Measurements from ENCODE around the gene LYSET.
A peak's percentile ranks its signal among the peaks of the same experiment; 100 is the strongest.
"Not testable (repeated sequence)": the region's sequence is repeated elsewhere in the genome, so short reads cannot be mapped to it uniquely, and the experiment has no call there.

LYSET gene

GRCh38 chr14:93168610-93169009 is 16.5 kb upstream of the LYSET start:
- DNase-seq (ENCODE audit: low read depth, low spot score) = not testable (repeated sequence)

- DNase-seq (ENCODE audit: low read depth, low spot score) = not testable (repeated sequence)
Observed at GRCh38 chr14:93169619-93170018, 15.5 kb upstream of the LYSET start.

- DNase-seq (ENCODE audit: low read depth, low spot score) = not testable (repeated sequence)
Observed at GRCh38 chr14:93170141-93170540, 15.0 kb upstream of the LYSET start.

DNA sequence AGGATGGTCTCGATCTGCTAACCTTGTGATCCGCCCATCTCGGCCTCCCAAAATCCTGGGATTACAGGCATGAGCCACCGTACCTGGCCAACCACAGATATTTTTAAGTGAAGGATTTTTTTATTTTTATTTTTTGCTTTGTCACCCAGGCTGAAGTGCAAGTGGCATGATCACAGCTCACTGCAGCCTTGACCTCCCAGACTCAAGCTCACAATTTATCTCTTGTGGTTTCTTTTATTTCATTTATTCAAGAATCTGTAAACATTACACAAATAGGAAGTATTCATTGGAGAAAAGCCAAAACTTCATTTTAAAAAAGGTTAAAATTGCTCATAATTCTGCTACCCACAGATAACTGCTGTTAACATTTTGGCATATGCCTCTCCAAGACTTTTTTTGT is 13.7 kb upstream of the LYSET start:
- no peak for DNase-seq (ENCODE audit: low read depth, low spot score)

GRCh38 chr14:93173943-93174395 is 11.1 kb upstream of the LYSET start:
- no peak for DNase-seq (ENCODE audit: low read depth, low spot score)

- DNase-seq (ENCODE audit: low read depth, low spot score) = not testable (repeated sequence)
Observed at GRCh38 chr14:93174731-93175130, 10.4 kb upstream of the LYSET start.

- no peak for DNase-seq (ENCODE audit: low read depth, low spot score)
Observed at GRCh38 chr14:93175492-93175891, 9.6 kb upstream of the LYSET start.

DNA sequence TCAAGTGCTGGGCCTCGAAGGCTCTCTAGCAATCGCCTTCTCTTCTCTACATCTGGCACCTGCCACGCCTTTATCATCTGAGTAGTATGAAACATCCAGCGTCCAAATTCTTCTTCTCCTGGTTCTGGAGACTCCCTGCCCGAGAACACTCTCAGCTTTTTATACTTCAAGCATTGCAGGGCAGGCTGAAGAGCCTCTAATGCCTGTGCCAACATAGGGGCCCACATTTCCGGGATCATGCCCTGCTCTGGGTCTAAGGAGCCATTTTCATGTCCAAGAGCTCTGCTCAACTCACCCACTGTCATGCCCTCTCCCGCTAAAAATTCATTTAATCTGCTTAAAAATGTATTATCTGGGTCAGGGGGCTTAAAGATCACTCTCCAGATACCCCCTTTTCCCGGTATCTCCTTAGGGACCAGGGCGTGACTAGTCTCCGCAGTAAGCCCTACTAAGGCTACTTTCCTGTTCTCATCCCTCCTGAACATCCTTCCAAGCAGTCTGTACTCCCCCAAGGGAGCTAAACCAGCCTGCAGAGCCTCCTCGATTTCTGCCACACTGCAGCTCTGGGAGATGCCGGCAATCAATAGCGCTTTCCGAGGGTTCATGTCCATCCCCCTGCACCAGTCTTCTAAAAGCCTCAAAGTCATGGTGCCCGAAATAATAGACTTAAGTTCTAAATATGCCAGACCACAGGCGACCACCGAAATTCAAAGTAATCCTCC is 1.4 kb upstream of the LYSET start:
- no peak for DNase-seq (ENCODE audit: low read depth, low spot score)

DNA sequence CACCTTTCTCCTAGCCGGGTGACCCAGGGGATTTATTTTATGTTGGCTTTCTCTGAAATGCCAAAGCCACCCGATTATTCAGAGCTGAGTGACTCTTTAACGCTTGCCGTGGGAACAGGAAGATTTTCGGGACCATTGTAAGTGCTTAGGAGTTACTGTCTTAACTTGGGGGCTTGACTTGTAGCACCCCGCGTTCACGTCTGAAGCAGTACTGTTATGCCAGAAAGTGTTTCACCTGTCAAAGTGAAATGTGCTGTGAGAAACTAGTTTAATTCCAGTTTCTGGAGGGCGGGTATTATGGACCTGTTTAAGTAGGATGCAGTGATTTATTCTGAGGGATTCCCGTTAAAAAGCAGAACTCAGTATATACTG is 218 bp downstream of the LYSET start:
- DNase-seq (ENCODE audit: low read depth, low spot score) = no peak

DNA sequence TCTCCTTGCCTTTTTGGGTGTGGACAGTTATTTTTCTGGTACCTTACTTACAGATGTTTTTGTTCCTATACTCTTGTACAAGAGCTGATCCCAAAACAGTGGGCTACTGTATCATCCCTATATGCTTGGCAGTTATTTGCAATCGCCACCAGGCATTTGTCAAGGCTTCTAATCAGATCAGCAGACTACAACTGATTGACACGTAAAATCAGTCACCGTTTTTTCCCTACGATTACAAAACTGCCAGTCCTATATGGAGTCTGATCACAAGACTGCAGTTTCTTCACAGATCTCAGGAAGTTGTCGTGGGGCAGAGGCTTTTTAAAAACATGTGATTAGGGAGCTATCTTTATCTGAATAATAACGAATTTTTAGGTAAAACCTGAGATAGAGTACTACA is 1.3 kb downstream of the LYSET start:
- DNase-seq (ENCODE audit: low read depth, low spot score) = no peak

GRCh38 chr14:93186956-93187355 is 1.8 kb downstream of the LYSET start:
- DNase-seq (ENCODE audit: low read depth, low spot score) = no peak

DNA sequence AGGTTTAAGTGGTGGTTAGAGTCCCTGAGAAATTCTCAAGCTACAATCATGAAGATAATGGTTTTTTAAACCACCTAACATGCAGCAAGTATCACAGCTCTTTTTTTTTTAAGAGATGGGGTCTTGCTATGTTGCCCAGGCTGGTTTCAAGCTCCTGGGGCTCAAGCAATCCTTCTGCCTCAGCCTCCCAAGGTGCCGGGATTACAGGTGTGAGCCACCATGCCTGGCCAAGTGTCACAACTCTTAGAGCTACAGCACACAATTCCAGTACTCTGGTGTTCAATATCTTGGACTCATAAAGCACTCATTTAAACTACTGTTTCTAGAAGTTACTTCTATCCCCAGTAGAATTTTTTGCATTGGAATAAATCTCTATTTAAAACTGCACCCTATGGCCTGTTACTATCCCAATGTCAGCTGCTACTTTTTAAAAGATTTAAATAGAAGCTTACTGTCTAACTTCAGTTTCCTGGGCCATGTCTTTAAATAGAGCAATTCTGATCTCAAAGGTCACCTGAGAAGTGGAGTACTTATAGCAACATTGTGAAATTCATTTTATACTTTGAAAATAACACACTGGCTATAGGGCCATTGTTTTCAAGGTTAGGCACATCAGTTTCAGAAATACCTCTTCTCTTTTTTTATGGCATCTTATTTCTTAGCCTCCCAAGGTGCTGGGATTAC is 10.3 kb downstream of the LYSET start:
- DNase-seq (ENCODE audit: low read depth, low spot score) = no peak

- DNase-seq (ENCODE audit: low read depth, low spot score) = no peak
Observed at GRCh38 chr14:93199031-93199430, 13.9 kb downstream of the LYSET start.

GRCh38 chr14:93200553-93200952 is 15.4 kb downstream of the LYSET start:
- DNase-seq (ENCODE audit: low read depth, low spot score) = no peak

DNA sequence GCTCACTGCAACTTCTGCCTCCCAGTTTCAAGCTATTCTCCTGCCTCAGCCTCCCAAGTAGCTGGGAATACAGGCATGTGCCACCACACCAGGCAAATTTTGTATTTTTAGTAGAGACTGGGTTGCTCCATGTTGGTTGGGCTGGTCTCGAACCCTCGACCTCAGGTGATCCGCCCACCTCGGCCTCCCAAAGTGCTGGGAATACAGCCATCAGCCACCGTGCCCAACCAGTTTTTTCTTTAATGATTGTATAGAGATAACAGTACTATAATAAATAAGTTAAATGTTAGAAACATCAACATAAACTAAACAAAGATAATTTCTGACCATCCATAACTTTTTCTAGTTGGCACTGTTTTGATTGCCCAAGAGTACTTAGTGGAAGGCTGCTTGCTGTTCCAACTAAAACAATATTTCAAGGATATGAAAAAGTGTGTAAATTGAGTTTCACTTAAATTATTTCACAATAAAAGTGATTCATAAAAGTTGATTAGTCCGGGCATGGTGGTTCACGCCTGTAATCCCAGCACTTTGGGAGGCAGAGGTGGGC is 16.1 kb downstream of the LYSET start:
- peak; percentile 21 for DNase-seq (ENCODE audit: low read depth, low spot score)

DNA sequence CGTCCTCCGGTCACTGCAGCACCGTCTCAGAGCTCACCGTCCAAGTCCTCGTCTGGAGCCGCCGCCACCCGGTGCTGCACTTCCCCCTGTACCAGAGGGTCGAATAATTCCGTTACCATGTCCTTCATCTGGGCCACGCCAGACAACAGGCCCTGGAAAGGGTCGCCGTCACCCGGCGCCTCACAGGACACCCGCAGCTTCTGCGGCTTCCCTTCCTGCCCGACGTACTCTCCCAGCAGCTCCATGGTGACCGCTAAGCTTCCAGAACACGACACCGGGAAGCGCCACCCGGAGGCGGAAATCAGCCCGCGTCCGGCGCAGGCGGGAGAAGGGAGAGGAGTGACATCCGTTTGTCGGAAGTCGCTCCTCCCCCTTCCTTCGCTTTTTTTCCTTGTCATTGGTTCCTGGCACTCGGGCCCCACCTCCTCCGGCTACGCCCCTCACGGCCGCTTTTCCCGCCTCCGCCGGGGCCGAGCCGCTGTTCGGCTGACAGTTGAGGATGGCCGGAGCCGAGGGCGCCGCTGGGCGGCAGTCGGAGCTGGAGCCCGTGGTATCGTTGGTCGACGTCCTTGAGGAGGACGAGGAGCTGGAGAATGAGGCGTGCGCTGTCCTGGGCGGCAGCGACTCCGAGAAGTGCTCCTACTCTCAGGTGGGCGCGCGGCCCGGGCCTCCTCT is 21.8 kb downstream of the LYSET start, which contains the start of the genes GON7 and UBR7:
Gene GON7, minus strand, starts transcription at position 273 of the 675 bp plus-strand sequence. Its CDS starts 28 bp downstream, at position 245.
Gene UBR7, plus strand, starts transcription at position 464 of the 675 bp plus-strand sequence. Its CDS starts 36 bp downstream, at position 500.
- DNase-seq (ENCODE audit: low read depth, low spot score) = peak; percentile 99

DNA sequence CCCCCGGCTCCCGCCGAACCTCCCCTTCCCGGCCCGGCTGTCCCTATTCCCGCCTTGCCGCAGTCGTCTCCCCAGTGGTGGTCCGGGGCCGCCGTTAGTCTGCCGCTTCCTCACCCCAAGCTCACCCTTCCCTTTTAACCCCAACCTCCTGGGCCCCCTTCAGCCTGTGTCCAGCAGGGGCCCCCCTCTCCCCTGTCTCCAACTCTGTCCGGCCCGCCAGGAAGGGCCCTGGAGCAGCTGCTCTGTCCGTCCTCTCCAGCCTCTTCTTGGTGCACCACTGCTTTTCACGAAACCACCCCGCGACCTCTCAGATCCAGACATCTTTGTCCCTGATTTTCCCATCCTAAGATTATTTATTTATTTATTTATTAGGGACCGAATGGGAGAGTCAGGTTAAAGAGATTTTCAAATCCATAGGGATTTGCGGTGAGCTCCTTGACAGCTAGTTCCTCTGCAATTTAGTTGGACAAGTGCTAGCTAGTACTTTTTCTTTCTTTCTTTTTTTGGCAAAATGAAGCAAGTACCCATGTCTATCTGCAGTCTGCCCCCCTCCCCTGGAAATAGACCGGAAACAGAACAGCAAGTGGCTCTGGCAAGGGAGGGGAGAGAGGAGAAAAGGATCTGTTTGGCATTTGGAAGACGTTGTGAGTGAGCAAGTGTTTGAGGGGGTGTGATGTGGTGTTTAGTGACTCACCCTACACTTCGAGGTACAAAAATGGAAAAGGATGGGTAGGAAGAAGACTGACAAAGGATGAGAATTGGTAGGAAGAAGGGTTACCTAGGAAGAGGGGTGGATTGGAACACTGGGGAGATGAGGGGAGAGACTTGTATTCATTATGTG is 22.6 kb downstream of the LYSET start:
- DNase-seq (ENCODE audit: low read depth, low spot score) = peak; percentile 27

DNA sequence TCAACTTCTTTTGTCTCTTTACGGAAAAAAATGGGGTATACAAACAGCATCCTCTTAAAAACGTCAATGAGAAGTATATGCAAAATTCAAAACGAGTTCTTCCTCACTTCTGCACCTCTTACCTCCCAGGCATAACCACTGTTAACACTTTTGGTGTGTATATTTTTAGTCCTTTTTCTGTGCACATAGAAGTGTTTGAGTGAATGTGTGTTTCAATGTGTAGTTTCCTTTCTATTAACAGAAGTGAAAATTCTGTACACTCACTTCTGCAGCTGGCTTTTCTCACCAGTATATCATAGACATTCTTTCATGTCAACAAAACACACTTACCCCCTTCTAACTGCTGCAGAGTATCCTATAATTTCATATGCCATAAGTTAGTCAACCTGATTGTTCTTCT is 27.3 kb downstream of the LYSET start:
- no peak for DNase-seq (ENCODE audit: low read depth, low spot score)

- DNase-seq (ENCODE audit: low read depth, low spot score) = no peak
Observed at GRCh38 chr14:93214598-93214997, 29.5 kb downstream of the LYSET start.

GRCh38 chr14:93219103-93219726 is 34.1 kb downstream of the LYSET start:
- DNase-seq (ENCODE audit: low read depth, low spot score) = no peak

DNA sequence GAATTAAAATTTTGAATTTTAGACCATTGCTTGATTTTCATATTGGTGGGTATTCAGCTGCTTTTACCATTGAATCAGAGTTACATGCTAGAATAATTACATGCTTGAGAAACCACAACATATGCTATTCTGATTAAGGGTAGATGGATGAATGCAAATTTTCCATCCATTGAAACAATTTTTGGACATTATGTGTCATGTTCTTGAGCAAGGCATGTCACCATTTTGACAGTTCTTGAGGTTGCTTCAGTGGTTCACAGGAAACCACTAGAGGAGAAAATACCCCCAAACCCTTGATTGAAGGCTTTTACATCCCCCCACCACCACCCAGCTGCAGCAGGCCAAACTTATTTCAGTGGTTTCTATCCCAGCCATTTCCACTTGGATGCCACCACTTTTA is 35.4 kb downstream of the LYSET start:
- DNase-seq (ENCODE audit: low read depth, low spot score) = no peak

All from ELF-1 (cell line).